Calu3 (cell line): Measurements from ENCODE around the gene SNX25. TPM values are rescaled to one million over a fixed set of nuclear protein-coding genes. Genes with fewer than 3 reads are reported as not detected.
"Not testable (repeated sequence)": the region's sequence is repeated elsewhere in the genome, so short reads cannot be mapped to it uniquely, and the experiment has no call there.

Source experiments
- BruUV-seq: library from RNA; stranded (reverse); fragments of 400-500 nt; replicated peaks from 2 replicates; lab custom pipeline; 2021; lab: Mats Ljungman, UMichigan
- CTCF ChIA-PET: fragments of 300-600 bp; sonication (Branson Sonifier 250); formaldehyde crosslinking; loops from one replicate; lab custom pipeline; 2022; ENCODE audit warnings: antibody characterized with exemption; lab: Charles Lee
- DNase-seq: peaks from one replicate; pipeline ENCODE4 v3.0.0; 2022
- H3K27ac Mint-ChIP-seq: one replicate; pipeline ENCODE4 v1.8.0; 2022; ENCODE audit warnings: mixed read lengths; ENCODE audit not compliant: unreplicated experiment
- H3K27me3 Mint-ChIP-seq: one replicate; pipeline ENCODE4 v1.8.0; 2022; ENCODE audit warnings: mixed read lengths; ENCODE audit not compliant: unreplicated experiment
- H3K36me3 Mint-ChIP-seq: one replicate; pipeline ENCODE4 v1.8.0; 2022; ENCODE audit warnings: mild to moderate bottlenecking, moderate library complexity, mixed read lengths; ENCODE audit not compliant: insufficient read depth, unreplicated experiment
- H3K4me1 Mint-ChIP-seq: one replicate; pipeline ENCODE4 v1.8.0; 2022; ENCODE audit warnings: mild to moderate bottlenecking, low read depth, mixed read lengths; ENCODE audit not compliant: unreplicated experiment
- H3K4me3 Mint-ChIP-seq: one replicate; pipeline ENCODE4 v1.8.0; 2022; ENCODE audit warnings: mild to moderate bottlenecking, low read depth, moderate library complexity, mixed read lengths; ENCODE audit not compliant: unreplicated experiment
- H3K9me3 Mint-ChIP-seq: one replicate; pipeline ENCODE4 v1.8.0; 2022; ENCODE audit warnings: low read depth, mixed read lengths; ENCODE audit not compliant: unreplicated experiment
- intact Hi-C: fragments of 100-400 bp; cut with micrococcal nuclease; formaldehyde crosslinking; loops from one replicate; pipeline ENCODE4 v1.10.0; 2022; ENCODE audit not compliant: unreplicated experiment
- total RNA-seq: library from RNA; stranded (reverse); gene quantifications from 2 replicates; pipeline ENCODE4 v1.2.3, GENCODE V29; 2022
- TF ChIP-seq, protein P1 (sequence below): fragments of 200-600 bp; IDR thresholded peaks from one replicate; pipeline ENCODE4 v1.8.0; 2022; ENCODE audit warnings: antibody characterized with exemption; ENCODE audit not compliant: unreplicated experiment

SNX25 gene
- total RNA-seq, 1 experiment from 2014 or later: 16.1 TPM

DNA sequence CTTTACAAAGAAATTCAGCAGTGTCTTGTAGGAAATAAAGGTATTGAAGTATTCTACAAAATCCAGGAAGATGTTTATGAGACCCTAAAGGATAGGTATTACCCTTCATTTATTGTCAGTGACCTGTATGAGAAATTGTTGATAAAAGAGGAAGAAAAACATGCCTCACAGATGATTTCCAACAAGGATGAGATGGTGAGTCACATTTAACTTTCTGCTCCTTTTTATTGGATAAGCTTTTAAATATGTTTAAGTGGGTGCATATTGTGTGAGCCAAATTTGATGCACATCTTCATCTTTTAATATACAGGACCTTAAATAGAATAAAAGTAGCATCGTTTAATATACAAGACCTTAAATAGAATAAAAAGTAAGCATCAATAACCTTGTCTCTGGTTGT is 114.2 kb downstream of the SNX25 start:
- intact Hi-C loops: no loop called here

DNA sequence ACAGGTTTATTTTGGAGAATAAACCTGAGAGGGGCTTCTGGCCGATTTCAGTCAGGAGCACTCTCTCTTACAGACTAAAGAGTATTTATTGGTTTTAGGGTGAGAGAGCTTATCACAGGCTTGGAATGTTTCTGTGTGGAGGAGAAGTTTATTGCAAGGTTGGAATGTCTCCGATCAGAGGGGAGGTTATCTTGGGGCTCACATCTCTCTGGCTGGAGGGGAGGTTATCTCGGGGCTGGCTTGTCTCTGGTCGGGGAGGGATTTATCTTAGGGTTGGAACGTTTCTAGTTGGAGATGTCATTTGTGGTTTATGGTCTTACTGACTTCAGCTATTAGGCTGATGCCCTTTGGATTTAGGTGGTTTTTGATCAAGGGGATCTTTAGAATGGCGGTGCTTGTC is 115.0 kb downstream of the SNX25 start:
- BruUV-seq, intact Hi-C loops, H3K27ac Mint-ChIP-seq, CTCF ChIA-PET, H3K4me3 Mint-ChIP-seq, H3K27me3 Mint-ChIP-seq, DNase-seq, H3K9me3 Mint-ChIP-seq, H3K36me3 Mint-ChIP-seq, H3K4me1 Mint-ChIP-seq: not testable (repeated sequence)

More for the DNA sequence above, 114.2 kb downstream of the SNX25 start:
- BruUV-seq: no TSS peak
- Mint-ChIP-seq H3K27ac (no peak overlapping the region), H3K4me1 (no peaks in the 10 kb centered on the region), H3K36me3 (no peaks in the 10 kb centered on the region), H3K4me3 (no peak overlapping the region), H3K9me3 (peaks cover 3% of the 10 kb centered on the region), H3K27me3 (no peaks in the 10 kb centered on the region)
- TF ChIP-seq, protein P1, sequence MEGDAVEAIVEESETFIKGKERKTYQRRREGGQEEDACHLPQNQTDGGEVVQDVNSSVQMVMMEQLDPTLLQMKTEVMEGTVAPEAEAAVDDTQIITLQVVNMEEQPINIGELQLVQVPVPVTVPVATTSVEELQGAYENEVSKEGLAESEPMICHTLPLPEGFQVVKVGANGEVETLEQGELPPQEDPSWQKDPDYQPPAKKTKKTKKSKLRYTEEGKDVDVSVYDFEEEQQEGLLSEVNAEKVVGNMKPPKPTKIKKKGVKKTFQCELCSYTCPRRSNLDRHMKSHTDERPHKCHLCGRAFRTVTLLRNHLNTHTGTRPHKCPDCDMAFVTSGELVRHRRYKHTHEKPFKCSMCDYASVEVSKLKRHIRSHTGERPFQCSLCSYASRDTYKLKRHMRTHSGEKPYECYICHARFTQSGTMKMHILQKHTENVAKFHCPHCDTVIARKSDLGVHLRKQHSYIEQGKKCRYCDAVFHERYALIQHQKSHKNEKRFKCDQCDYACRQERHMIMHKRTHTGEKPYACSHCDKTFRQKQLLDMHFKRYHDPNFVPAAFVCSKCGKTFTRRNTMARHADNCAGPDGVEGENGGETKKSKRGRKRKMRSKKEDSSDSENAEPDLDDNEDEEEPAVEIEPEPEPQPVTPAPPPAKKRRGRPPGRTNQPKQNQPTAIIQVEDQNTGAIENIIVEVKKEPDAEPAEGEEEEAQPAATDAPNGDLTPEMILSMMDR: no peak
- CTCF ChIA-PET: no interaction called here
- DNase-seq: no peak

DNA sequence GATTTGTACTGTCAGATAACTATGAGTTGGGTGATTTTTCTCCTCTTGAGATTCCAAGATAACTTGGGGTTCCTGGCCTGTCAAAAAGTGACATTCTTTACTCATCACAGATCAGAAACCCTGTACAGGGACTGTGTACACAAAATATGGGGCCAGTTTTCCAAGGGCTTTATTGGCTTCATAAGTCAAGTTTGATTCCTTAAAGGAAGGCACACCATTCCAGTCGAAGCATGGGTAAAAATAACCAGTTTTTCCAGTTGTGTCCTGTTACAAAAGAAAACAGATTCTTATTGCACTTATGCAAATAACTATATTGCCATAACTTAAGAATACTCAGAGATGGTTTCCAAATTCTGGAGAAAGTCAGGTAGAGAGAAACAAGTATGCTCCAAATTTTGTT is 116.3 kb downstream of the SNX25 start:
- intact Hi-C loops, H3K4me1 Mint-ChIP-seq, BruUV-seq, H3K4me3 Mint-ChIP-seq, H3K27me3 Mint-ChIP-seq, CTCF ChIA-PET, H3K36me3 Mint-ChIP-seq, DNase-seq, H3K9me3 Mint-ChIP-seq, H3K27ac Mint-ChIP-seq: not testable (repeated sequence)

DNA sequence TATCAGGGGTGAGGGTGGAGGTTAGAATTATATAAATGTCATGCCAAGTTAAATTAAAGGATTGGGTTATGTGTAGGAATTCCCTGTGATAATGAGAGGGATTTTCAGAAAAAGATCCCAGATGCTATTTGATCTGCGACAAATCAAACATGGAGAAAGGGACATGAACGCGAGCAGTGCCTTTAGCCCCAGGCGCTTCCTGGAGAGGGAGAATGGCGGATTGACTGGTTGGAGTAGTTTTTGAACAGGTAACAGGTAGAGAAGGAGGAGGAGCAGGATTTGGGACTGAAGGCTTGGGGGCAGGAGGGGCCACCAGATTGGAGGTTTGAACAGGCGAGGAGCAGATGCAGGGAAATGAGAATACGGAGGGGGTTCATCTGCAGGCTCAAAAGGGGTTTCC is 119.2 kb downstream of the SNX25 start:
- CTCF ChIA-PET: no interaction called here
- Mint-ChIP-seq H3K27ac (peak overlapping the region; percentile 20), H3K27me3 (no peaks in the 10 kb centered on the region), H3K4me3 (no peak overlapping the region), H3K36me3 (no peaks in the 10 kb centered on the region), H3K4me1 (no peaks in the 10 kb centered on the region), H3K9me3 (peaks cover 6% of the 10 kb centered on the region)
- BruUV-seq: no TSS peak
- intact Hi-C loops: no loop called here
- TF ChIP-seq, protein P1: no peak
- DNase-seq: no peak

DNA sequence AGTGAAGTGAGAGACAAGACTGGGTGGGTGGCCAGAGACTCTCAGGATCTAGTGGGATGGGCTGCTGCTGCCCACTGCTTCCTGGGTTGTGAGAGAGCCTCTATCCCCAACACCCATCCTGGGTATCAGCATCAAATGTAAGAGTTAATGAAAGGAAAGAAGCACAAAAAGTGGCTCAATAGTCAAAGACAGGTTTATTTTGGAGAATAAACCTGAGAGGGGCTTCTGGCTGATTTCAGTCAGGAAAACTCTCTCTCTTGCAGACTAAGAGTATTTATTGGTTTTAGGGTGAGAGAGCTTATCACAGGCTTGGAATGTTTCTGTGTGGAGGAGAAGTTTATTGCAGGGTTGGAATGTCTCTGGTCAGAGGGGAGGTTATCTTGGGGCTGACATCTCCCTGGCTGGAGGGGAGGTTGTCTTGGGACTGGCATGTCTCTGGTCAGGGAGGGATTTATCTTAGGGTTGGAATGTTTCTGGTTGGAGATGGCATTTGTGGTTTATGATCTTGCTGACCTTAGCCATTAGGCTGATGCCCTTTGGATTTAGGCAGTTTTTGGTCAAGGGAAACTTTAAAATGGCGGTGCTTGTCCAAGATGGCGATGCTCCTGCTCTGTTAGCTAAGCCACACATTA is 120.6 kb downstream of the SNX25 start:
- CTCF ChIA-PET, H3K27ac Mint-ChIP-seq, DNase-seq, H3K9me3 Mint-ChIP-seq, BruUV-seq, H3K4me3 Mint-ChIP-seq, H3K36me3 Mint-ChIP-seq, intact Hi-C loops, H3K4me1 Mint-ChIP-seq, H3K27me3 Mint-ChIP-seq: not testable (repeated sequence)
